ENCODE data around the gene RHOBTB3.
"Not testable (repeated sequence)": the region's sequence is repeated elsewhere in the genome, so short reads cannot be mapped to it uniquely, and the experiment has no call there.

DNA sequence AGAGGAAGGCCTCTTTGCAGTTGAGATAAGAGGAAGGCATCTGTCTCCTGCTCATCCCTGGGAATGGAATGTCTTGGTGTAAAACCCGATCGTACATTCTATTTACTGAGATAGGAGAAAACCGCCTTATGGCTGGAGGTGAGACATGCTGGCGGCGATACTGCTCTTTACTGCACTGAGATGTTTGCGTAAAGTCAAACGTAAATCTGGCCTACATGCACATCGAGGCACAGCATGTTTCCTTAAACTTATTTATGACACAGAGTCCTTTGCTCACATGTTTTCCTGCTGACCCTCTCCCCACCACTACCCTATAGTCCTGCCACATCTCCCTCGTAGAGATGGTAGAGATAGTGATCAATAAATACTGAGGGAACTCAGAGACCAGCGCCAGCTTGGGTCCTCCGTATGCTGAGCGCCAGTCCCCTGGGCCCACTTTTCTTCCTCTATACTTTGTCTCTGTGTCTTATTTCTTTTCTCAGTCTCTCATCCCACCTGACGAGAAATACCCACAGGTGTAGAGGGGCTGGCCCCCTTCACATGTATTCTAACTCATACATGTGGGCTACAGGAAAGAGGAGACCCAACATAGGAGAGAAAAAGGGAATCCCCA is 80.4 kb downstream of the RHOBTB3 start:
- TF ChIP-seq EZH2 (IDR thresholded peaks at IDR 0.05); POLR2AphosphoS5 (IDR thresholded peaks at IDR 0.05; ENCODE audit: borderline replicate concordance, low read depth, low read length); FOXP2 (optimal IDR thresholded peaks at IDR 0.05; ENCODE audit: control extremely low read depth, extremely low read length, insufficient read depth): not testable (repeated sequence)
